Astrocyte (in vitro differentiated cells and primary cell): ENCODE data around the gene EIF1B. TPM values are rescaled to one million over a fixed set of nuclear protein-coding genes. Genes with fewer than 3 reads are reported as not detected.

Experiments used
- DNase-seq: peaks from one replicate; pipeline ENCODE4 v3.0.0-alpha.2; 2010; ENCODE audit warnings: low read depth
- FAIRE-seq: peaks from 2 replicates; lab custom pipeline; 2011; peaks lifted over from hg19 to GRCh38; lab: Jason Lieb, UNC
- H2AFZ ChIP-seq: 2 replicates; pipeline ENCODE4 v1.6.0; 2012; ENCODE audit warnings: low read depth, low read length, inconsistent platforms
- H3K27ac ChIP-seq: 2 replicates; pipeline ENCODE4 v1.5.1; 2011; ENCODE audit warnings: low read depth, low read length, inconsistent platforms
- H3K27me3 ChIP-seq: 2 replicates; pipeline ENCODE4 v1.6.0; 2011; ENCODE audit warnings: low read length, inconsistent platforms; ENCODE audit not compliant: insufficient read depth
- H3K36me3 ChIP-seq: 2 replicates; pipeline ENCODE4 v1.5.1; 2011; ENCODE audit warnings: low read length, inconsistent platforms; ENCODE audit not compliant: insufficient read depth
- H3K4me1 ChIP-seq: 2 replicates; pipeline ENCODE4 v1.5.1; 2011; ENCODE audit warnings: low read length, inconsistent platforms; ENCODE audit not compliant: insufficient read depth
- H3K4me2 ChIP-seq: 2 replicates; pipeline ENCODE4 v1.6.0; 2012; ENCODE audit warnings: low read length, inconsistent platforms
- H3K4me3 ChIP-seq: 2 replicates; pipeline ENCODE4 v1.5.1; 2011; ENCODE audit warnings: low read depth, mild to moderate bottlenecking, low read length, inconsistent platforms; ENCODE audit not compliant: insufficient read depth
- H3K79me2 ChIP-seq: 2 replicates; pipeline ENCODE4 v1.6.0; 2012; ENCODE audit warnings: mild to moderate bottlenecking, low read length, inconsistent platforms; ENCODE audit not compliant: insufficient read depth
- H3K9ac ChIP-seq: 2 replicates; pipeline ENCODE4 v1.6.0; 2012; ENCODE audit warnings: mild to moderate bottlenecking, low read length, inconsistent platforms
- H3K9me3 ChIP-seq: 2 replicates; pipeline ENCODE4 v1.5.1; 2012; ENCODE audit warnings: low read depth, mild to moderate bottlenecking, low read length, inconsistent platforms; ENCODE audit not compliant: insufficient read depth
- H4K20me1 ChIP-seq: 2 replicates; pipeline ENCODE4 v1.6.0; 2012; ENCODE audit warnings: low read length, inconsistent platforms; ENCODE audit not compliant: insufficient read depth
- H3K27ac Mint-ChIP-seq: one replicate; pipeline ENCODE4 v1.8.0; 2021; ENCODE audit warnings: mild to moderate bottlenecking, mixed read lengths; ENCODE audit not compliant: unreplicated experiment
- H3K27me3 Mint-ChIP-seq: one replicate; pipeline ENCODE4 v1.8.0; 2021; ENCODE audit warnings: low read depth, mixed read lengths; ENCODE audit not compliant: unreplicated experiment
- H3K36me3 Mint-ChIP-seq: one replicate; pipeline ENCODE4 v1.8.0; 2021; ENCODE audit warnings: low read depth, mixed read lengths; ENCODE audit not compliant: unreplicated experiment
- H3K4me1 Mint-ChIP-seq: one replicate; pipeline ENCODE4 v1.8.0; 2021; ENCODE audit warnings: low read depth, mixed read lengths; ENCODE audit not compliant: unreplicated experiment
- H3K4me3 Mint-ChIP-seq: one replicate; pipeline ENCODE4 v1.8.0; 2021; ENCODE audit warnings: mild to moderate bottlenecking, moderate library complexity, mixed read lengths; ENCODE audit not compliant: unreplicated experiment
- H3K9me3 Mint-ChIP-seq: one replicate; pipeline ENCODE4 v1.8.0; 2021; ENCODE audit warnings: mild to moderate bottlenecking, mixed read lengths; ENCODE audit not compliant: unreplicated experiment
- CTCF ChIP-seq: IDR thresholded peaks from 2 replicates; pipeline ENCODE4 v1.5.1; 2011; ENCODE audit warnings: low read depth, mild to moderate bottlenecking, inconsistent platforms, low read length, moderate library complexity; ENCODE audit not compliant: insufficient read depth
- EZH2 ChIP-seq: IDR thresholded peaks from 2 replicates; pipeline ENCODE4 v1.6.1; 2012; ENCODE audit warnings: mild to moderate bottlenecking, low read length, inconsistent platforms; ENCODE audit not compliant: insufficient read depth
- total RNA-seq: library from RNA; stranded (reverse); gene quantifications from 2 replicates; pipeline ENCODE4 v1.2.1, GENCODE V29; 2021

EIF1B gene
- total RNA-seq, 1 donor from 2014 or later: 62.5 TPM

- no peaks in the 10 kb centered on the region for H3K4me1 ChIP-seq
- H4K20me1 ChIP-seq: no peaks in the 10 kb centered on the region
- H3K27me3 ChIP-seq: no peaks in the 10 kb centered on the region
- H2AFZ ChIP-seq: no peak overlapping the region
- H3K27ac ChIP-seq: no peak overlapping the region
- no peak for FAIRE-seq
- Mint-ChIP-seq H3K4me3 (no peak overlapping the region), H3K27me3 (no peaks in the 10 kb centered on the region), H3K9me3 (no peaks in the 10 kb centered on the region), H3K36me3 (peaks cover 3% of the 10 kb centered on the region), H3K27ac (peak overlapping the region; percentile 44), H3K4me1 (peaks cover 8% of the 10 kb centered on the region)
- H3K4me2 ChIP-seq: peak overlapping the region; percentile 19
- no peak for TF ChIP-seq CTCF
- no peak for TF ChIP-seq EZH2
- no peak overlapping the region for H3K4me3 ChIP-seq
- no peaks in the 10 kb centered on the region for H3K36me3 ChIP-seq
- no peaks in the 10 kb centered on the region for H3K79me2 ChIP-seq
- H3K9me3 ChIP-seq: no peaks in the 10 kb centered on the region
- no peak overlapping the region for H3K9ac ChIP-seq
- DNase-seq: no peak
Measured at GRCh38 chr3:40299130-40299720, 10.3 kb upstream of the EIF1B start.

- Mint-ChIP-seq H3K36me3 (peaks cover 3% of the 10 kb centered on the region), H3K9me3 (no peaks in the 10 kb centered on the region), H3K27ac (peak overlapping the region; percentile 44), H3K27me3 (no peaks in the 10 kb centered on the region), H3K4me3 (no peak overlapping the region), H3K4me1 (peaks cover 8% of the 10 kb centered on the region)
- Histone ChIP-seq H3K36me3 (no peaks in the 10 kb centered on the region), H3K4me1 (no peaks in the 10 kb centered on the region), H4K20me1 (no peaks in the 10 kb centered on the region), H3K9ac (no peak overlapping the region), H3K27ac (no peak overlapping the region), H3K9me3 (no peaks in the 10 kb centered on the region), H3K4me2 (peak overlapping the region; percentile 19), H3K4me3 (no peak overlapping the region), H3K27me3 (no peaks in the 10 kb centered on the region), H3K79me2 (no peaks in the 10 kb centered on the region), H2AFZ (no peak overlapping the region)
- TF ChIP-seq EZH2: no peak
- TF ChIP-seq CTCF: no peak
- FAIRE-seq (peak; percentile 91), DNase-seq (peak; percentile 75)
Measured at GRCh38 chr3:40299721-40300335, 9.7 kb upstream of the EIF1B start.

DNA sequence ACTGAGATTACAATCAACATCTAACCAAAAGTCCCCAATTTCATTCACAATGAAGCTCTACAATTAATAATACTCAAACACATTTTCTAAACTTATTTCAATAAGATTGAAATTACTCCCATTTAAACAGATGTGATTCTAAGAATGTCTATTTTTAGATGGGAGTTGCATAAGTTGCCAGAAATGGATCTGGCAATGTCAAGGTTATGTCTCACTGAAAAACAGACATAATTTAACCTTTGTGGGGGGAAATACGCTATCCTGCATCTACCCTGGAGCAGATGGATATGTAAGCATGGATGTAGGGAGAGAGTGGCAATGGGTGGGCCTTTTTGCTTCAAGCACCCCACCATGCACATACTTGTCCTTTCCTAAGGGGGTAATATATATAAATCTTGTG lies 6.7 kb upstream of the EIF1B start:
- TF ChIP-seq EZH2: no peak
- no peak for TF ChIP-seq CTCF

More for the DNA sequence above, 6.7 kb upstream of the EIF1B start:
- FAIRE-seq (no peak), DNase-seq (no peak)
- Histone ChIP-seq H4K20me1 (no peaks in the 10 kb centered on the region), H3K9me3 (no peaks in the 10 kb centered on the region), H3K79me2 (no peaks in the 10 kb centered on the region), H3K27me3 (no peaks in the 10 kb centered on the region), H3K4me1 (no peaks in the 10 kb centered on the region), H3K9ac (no peak overlapping the region), H3K36me3 (no peaks in the 10 kb centered on the region), H3K4me2 (no peak overlapping the region), H2AFZ (no peak overlapping the region), H3K4me3 (no peak overlapping the region), H3K27ac (no peak overlapping the region)
- H3K27me3 Mint-ChIP-seq: no peaks in the 10 kb centered on the region
- no peak overlapping the region for H3K27ac Mint-ChIP-seq
- no peaks in the 10 kb centered on the region for H3K36me3 Mint-ChIP-seq
- no peak overlapping the region for H3K4me3 Mint-ChIP-seq
- no peaks in the 10 kb centered on the region for H3K9me3 Mint-ChIP-seq
- H3K4me1 Mint-ChIP-seq: peaks cover 8% of the 10 kb centered on the region
